HEK293 (cell line): ENCODE measurements around the gene QRICH2.

Experiments
- GLI4 ChIP-seq: fragments of 450-650 bp; formaldehyde crosslinking; IDR thresholded peaks from 2 replicates; pipeline ENCODE4 v1.5.1; 2016; ENCODE audit warnings: missing biosample characterization, missing genetic modification characterization
- HOXC10 ChIP-seq: sonication (generic); formaldehyde crosslinking; IDR thresholded peaks from 2 replicates; pipeline ENCODE4 v1.8.1; 2023; ENCODE audit warnings: mild to moderate bottlenecking, missing genetic modification reagents
- KLF1 ChIP-seq: fragments of 450-650 bp; formaldehyde crosslinking; IDR thresholded peaks from 2 replicates; pipeline ENCODE4 v1.5.1; 2016; ENCODE audit warnings: missing biosample characterization, missing genetic modification characterization
- SALL2 ChIP-seq: fragments of 450-650 bp; formaldehyde crosslinking; IDR thresholded peaks from 2 replicates; pipeline ENCODE4 v1.5.0; 2017; ENCODE audit warnings: missing biosample characterization, mild to moderate bottlenecking, missing genetic modification characterization, borderline replicate concordance
- SCRT1 ChIP-seq: fragments of 450-650 bp; formaldehyde crosslinking; IDR thresholded peaks from 2 replicates; pipeline ENCODE4 v1.5.1; 2016; ENCODE audit warnings: missing biosample characterization, missing genetic modification characterization, borderline replicate concordance
- SP3 ChIP-seq: fragments of 450-650 bp; formaldehyde crosslinking; IDR thresholded peaks from 2 replicates; pipeline ENCODE4 v1.5.1; 2016; ENCODE audit warnings: missing biosample characterization, missing genetic modification characterization
- YY1 ChIP-seq: fragments of 450-650 bp; formaldehyde crosslinking; IDR thresholded peaks from 2 replicates; pipeline ENCODE4 v1.5.1; 2018; ENCODE audit warnings: missing biosample characterization, missing genetic modification characterization
- YY2 ChIP-seq: fragments of 450-650 bp; formaldehyde crosslinking; IDR thresholded peaks from 2 replicates; pipeline ENCODE4 v1.5.1; 2016; ENCODE audit warnings: missing biosample characterization, missing genetic modification characterization
- ZBTB17 ChIP-seq: fragments of 450-650 bp; formaldehyde crosslinking; IDR thresholded peaks from 2 replicates; pipeline ENCODE4 v1.5.1; 2016; ENCODE audit warnings: missing biosample characterization, missing genetic modification characterization
- ZBTB20 ChIP-seq: fragments of 450-650 bp; formaldehyde crosslinking; IDR thresholded peaks from 2 replicates; pipeline ENCODE4 v1.5.1; 2016; ENCODE audit warnings: missing biosample characterization, missing genetic modification characterization
- ZEB2 ChIP-seq: fragments of 450-650 bp; formaldehyde crosslinking; IDR thresholded peaks from 2 replicates; pipeline ENCODE4 v1.5.1; 2016; ENCODE audit warnings: missing biosample characterization, missing genetic modification characterization
- ZFHX2 ChIP-seq: fragments of 450-650 bp; formaldehyde crosslinking; conservative IDR thresholded peaks from 2 replicates; pipeline ENCODE4 v1.5.1; 2016; ENCODE audit warnings: missing biosample characterization, missing genetic modification characterization
- ZFP3 ChIP-seq: fragments of 450-650 bp; formaldehyde crosslinking; IDR thresholded peaks from 2 replicates; pipeline ENCODE4 v1.5.1; 2016; ENCODE audit warnings: low read depth, missing biosample characterization, missing genetic modification characterization
- ZFP37 ChIP-seq: fragments of 450-650 bp; formaldehyde crosslinking; IDR thresholded peaks from 2 replicates; pipeline ENCODE4 v1.5.1; 2016; ENCODE audit warnings: missing biosample characterization, missing genetic modification characterization
- ZNF132 ChIP-seq: fragments of 450-650 bp; formaldehyde crosslinking; IDR thresholded peaks from 2 replicates; pipeline ENCODE4 v1.5.1; 2017; ENCODE audit warnings: missing biosample characterization, missing genetic modification characterization, borderline replicate concordance
- ZNF133 ChIP-seq: fragments of 450-650 bp; formaldehyde crosslinking; IDR thresholded peaks from 2 replicates; pipeline ENCODE4 v1.5.1; 2016; ENCODE audit warnings: missing biosample characterization, missing genetic modification characterization
- ZNF138 ChIP-seq: fragments of 450-650 bp; formaldehyde crosslinking; IDR thresholded peaks from 2 replicates; pipeline ENCODE4 v1.5.1; 2016; ENCODE audit warnings: missing biosample characterization, missing genetic modification characterization, borderline replicate concordance
- ZNF223 ChIP-seq: fragments of 450-650 bp; formaldehyde crosslinking; IDR thresholded peaks from 2 replicates; pipeline ENCODE4 v1.5.1; 2016; ENCODE audit warnings: missing biosample characterization, missing genetic modification characterization
- ZNF350 ChIP-seq: fragments of 450-650 bp; formaldehyde crosslinking; IDR thresholded peaks from 2 replicates; pipeline ENCODE4 v1.5.0; 2017; ENCODE audit warnings: missing biosample characterization, mild to moderate bottlenecking, missing genetic modification characterization
- ZNF426 ChIP-seq: fragments of 450-650 bp; formaldehyde crosslinking; IDR thresholded peaks from 2 replicates; pipeline ENCODE4 v1.5.1; 2017; ENCODE audit warnings: missing biosample characterization, missing genetic modification characterization, mild to moderate bottlenecking, inconsistent platforms, moderate library complexity
- ZNF585B ChIP-seq: fragments of 450-650 bp; formaldehyde crosslinking; IDR thresholded peaks from 2 replicates; pipeline ENCODE4 v1.5.1; 2016; ENCODE audit warnings: missing biosample characterization, missing genetic modification characterization
- ZNF610 ChIP-seq: fragments of 450-650 bp; formaldehyde crosslinking; IDR thresholded peaks from 2 replicates; pipeline ENCODE4 v1.5.1; 2016; ENCODE audit warnings: missing biosample characterization, missing genetic modification characterization, borderline replicate concordance
- ZNF621 ChIP-seq: fragments of 450-650 bp; formaldehyde crosslinking; IDR thresholded peaks from 2 replicates; pipeline ENCODE4 v1.5.1; 2017; ENCODE audit warnings: missing biosample characterization, missing genetic modification characterization
- ZNF624 ChIP-seq: fragments of 450-650 bp; formaldehyde crosslinking; IDR thresholded peaks from 2 replicates; pipeline ENCODE4 v1.5.1; 2017; ENCODE audit warnings: missing biosample characterization, missing genetic modification characterization
- ZNF626 ChIP-seq: fragments of 450-650 bp; sonication (Bioruptor Pico); formaldehyde crosslinking; IDR thresholded peaks from 2 replicates; pipeline ENCODE4 v1.5.1; 2018; ENCODE audit warnings: missing biosample characterization, missing genetic modification characterization, inconsistent platforms
- ZNF629 ChIP-seq: fragments of 450-650 bp; formaldehyde crosslinking; IDR thresholded peaks from 2 replicates; pipeline ENCODE4 v1.5.1; 2017; ENCODE audit warnings: missing biosample characterization, missing genetic modification characterization
- ZNF660 ChIP-seq: fragments of 450-650 bp; IDR thresholded peaks from 2 replicates; pipeline ENCODE4 v1.5.1; 2018; ENCODE audit warnings: missing biosample characterization, mild to moderate bottlenecking, missing genetic modification characterization
- ZNF664 ChIP-seq: fragments of 450-650 bp; formaldehyde crosslinking; IDR thresholded peaks from 2 replicates; pipeline ENCODE4 v1.5.1; 2016; ENCODE audit warnings: missing biosample characterization, missing genetic modification characterization
- ZNF707 ChIP-seq: fragments of 450-650 bp; formaldehyde crosslinking; IDR thresholded peaks from 2 replicates; pipeline ENCODE4 v1.5.1; 2016; ENCODE audit warnings: missing biosample characterization, missing genetic modification characterization
- ZNF776 ChIP-seq: fragments of 450-650 bp; formaldehyde crosslinking; IDR thresholded peaks from 2 replicates; pipeline ENCODE4 v1.5.0; 2017; ENCODE audit warnings: missing biosample characterization, missing genetic modification characterization, borderline replicate concordance
- ZNF837 ChIP-seq: fragments of 450-650 bp; formaldehyde crosslinking; IDR thresholded peaks from 2 replicates; pipeline ENCODE4 v1.5.1; 2016; ENCODE audit warnings: missing biosample characterization, missing genetic modification characterization
- ZSCAN30 ChIP-seq: fragments of 450-650 bp; IDR thresholded peaks from 2 replicates; pipeline ENCODE4 v1.5.1; 2018; ENCODE audit warnings: missing biosample characterization, mild to moderate bottlenecking, missing genetic modification characterization, moderate library complexity
- TF ChIP-seq, protein P1 (sequence below): fragments of 450-650 bp; formaldehyde crosslinking; IDR thresholded peaks from 2 replicates; pipeline ENCODE4 v1.5.0; 2017; ENCODE audit warnings: missing biosample characterization, missing genetic modification characterization, borderline replicate concordance
- TF ChIP-seq, protein P2 (sequence below): fragments of 450-650 bp; formaldehyde crosslinking; IDR thresholded peaks from 2 replicates; pipeline ENCODE4 v1.5.1; 2016; ENCODE audit warnings: missing biosample characterization, missing genetic modification characterization
- TF ChIP-seq, protein P3 (sequence below): fragments of 450-650 bp; formaldehyde crosslinking; optimal IDR thresholded peaks from 2 replicates; pipeline ENCODE3; 2016; ENCODE audit warnings: missing biosample characterization, mild to moderate bottlenecking, missing genetic modification characterization
- TF ChIP-seq, protein P4 (sequence below): fragments of 450-650 bp; formaldehyde crosslinking; IDR thresholded peaks from 2 replicates; pipeline ENCODE4 v1.5.1; 2017; ENCODE audit warnings: missing biosample characterization, mild to moderate bottlenecking, missing genetic modification characterization, moderate library complexity

Gene QRICH2

DNA sequence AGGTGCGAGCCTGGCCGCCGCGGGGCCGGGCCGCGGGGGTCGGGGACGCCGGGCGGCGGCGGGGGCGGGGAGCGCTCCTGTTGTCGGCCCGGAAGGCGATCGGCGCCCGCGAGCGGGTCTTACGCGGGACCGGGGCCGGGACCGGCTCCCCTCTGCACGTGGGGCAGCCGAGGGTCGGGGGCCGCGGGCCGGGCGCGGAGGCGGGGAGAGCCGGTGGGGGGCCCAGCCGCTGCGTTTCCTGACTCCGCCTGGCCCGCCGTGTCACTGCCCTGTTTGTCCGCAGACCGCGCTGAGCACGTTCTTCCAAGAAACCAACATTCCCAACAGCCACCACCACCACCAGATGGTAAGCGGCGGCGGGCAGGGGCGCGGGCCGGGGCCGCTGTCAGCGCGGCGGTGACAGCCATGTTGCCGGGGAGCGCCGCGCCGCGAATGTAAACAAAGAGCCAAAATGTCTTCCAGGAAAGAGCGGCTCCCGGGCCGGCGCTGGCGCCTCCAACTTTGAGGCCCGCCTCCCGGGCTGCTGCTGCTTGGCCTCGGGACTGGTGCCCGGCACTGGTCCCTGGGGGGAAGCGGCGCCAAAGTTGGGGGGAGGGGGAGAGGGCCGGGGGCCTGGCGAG, 42.3 kb downstream of the QRICH2 start (continued):
- TF ChIP-seq YY2 (tag by site-specific recombination) (peak; percentile 61), ZNF629 (tag by site-specific recombination) (0 out of 2 replicates have a peak, but pooled peaks have one; percentile 26), ZNF776 (tag by site-specific recombination) (no peak), HOXC10 (no peak), ZFP37 (tag by site-specific recombination) (no peak), ZNF707 (tag by site-specific recombination) (no peak), ZBTB20 (tag by site-specific recombination) (peak; percentile 62; the same call in 1 of the 2 replicates), ZNF350 (tag by site-specific recombination) (no peak), ZNF624 (tag by site-specific recombination) (no peak), KLF1 (no peak), ZNF223 (tag by site-specific recombination) (no peak), GLI4 (tag by site-specific recombination) (no peak), ZFHX2 (tag by site-specific recombination) (peak; percentile 31; the same call in 1 of the 2 replicates), SALL2 (no peak), ZNF585B (tag by site-specific recombination) (no peak), ZNF626 (tag by site-specific recombination) (no peak), YY1 (tag by site-specific recombination) (peak; percentile 91), ZNF133 (no peak), SP3 (no peak), ZSCAN30 (tag by site-specific recombination) (peak; percentile 67; the same call in 1 of the 2 replicates), SCRT1 (no peak), ZNF660 (tag by site-specific recombination) (peak; percentile 70), ZNF664 (tag by site-specific recombination) (no peak), ZEB2 (peak; percentile 51; the same call in 1 of the 2 replicates), ZNF132 (tag by site-specific recombination) (no peak), ZNF426 (tag by site-specific recombination) (no peak), ZNF138 (tag by site-specific recombination) (no peak), ZBTB17 (tag by site-specific recombination) (no peak), ZNF610 (peak; percentile 43; the same call in 1 of the 2 replicates), ZFP3 (tag by site-specific recombination) (no peak), ZNF621 (tag by site-specific recombination) (no peak), ZNF837 (tag by site-specific recombination) (no peak)
- TF ChIP-seq, protein P1, sequence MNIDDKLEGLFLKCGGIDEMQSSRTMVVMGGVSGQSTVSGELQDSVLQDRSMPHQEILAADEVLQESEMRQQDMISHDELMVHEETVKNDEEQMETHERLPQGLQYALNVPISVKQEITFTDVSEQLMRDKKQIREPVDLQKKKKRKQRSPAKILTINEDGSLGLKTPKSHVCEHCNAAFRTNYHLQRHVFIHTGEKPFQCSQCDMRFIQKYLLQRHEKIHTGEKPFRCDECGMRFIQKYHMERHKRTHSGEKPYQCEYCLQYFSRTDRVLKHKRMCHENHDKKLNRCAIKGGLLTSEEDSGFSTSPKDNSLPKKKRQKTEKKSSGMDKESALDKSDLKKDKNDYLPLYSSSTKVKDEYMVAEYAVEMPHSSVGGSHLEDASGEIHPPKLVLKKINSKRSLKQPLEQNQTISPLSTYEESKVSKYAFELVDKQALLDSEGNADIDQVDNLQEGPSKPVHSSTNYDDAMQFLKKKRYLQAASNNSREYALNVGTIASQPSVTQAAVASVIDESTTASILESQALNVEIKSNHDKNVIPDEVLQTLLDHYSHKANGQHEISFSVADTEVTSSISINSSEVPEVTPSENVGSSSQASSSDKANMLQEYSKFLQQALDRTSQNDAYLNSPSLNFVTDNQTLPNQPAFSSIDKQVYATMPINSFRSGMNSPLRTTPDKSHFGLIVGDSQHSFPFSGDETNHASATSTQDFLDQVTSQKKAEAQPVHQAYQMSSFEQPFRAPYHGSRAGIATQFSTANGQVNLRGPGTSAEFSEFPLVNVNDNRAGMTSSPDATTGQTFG (tag by site-specific recombination), result no peak
- TF ChIP-seq, protein P2, sequence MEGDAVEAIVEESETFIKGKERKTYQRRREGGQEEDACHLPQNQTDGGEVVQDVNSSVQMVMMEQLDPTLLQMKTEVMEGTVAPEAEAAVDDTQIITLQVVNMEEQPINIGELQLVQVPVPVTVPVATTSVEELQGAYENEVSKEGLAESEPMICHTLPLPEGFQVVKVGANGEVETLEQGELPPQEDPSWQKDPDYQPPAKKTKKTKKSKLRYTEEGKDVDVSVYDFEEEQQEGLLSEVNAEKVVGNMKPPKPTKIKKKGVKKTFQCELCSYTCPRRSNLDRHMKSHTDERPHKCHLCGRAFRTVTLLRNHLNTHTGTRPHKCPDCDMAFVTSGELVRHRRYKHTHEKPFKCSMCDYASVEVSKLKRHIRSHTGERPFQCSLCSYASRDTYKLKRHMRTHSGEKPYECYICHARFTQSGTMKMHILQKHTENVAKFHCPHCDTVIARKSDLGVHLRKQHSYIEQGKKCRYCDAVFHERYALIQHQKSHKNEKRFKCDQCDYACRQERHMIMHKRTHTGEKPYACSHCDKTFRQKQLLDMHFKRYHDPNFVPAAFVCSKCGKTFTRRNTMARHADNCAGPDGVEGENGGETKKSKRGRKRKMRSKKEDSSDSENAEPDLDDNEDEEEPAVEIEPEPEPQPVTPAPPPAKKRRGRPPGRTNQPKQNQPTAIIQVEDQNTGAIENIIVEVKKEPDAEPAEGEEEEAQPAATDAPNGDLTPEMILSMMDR, result peak; percentile 17; the same call in 1 of the 2 replicates
- TF ChIP-seq, protein P3, sequence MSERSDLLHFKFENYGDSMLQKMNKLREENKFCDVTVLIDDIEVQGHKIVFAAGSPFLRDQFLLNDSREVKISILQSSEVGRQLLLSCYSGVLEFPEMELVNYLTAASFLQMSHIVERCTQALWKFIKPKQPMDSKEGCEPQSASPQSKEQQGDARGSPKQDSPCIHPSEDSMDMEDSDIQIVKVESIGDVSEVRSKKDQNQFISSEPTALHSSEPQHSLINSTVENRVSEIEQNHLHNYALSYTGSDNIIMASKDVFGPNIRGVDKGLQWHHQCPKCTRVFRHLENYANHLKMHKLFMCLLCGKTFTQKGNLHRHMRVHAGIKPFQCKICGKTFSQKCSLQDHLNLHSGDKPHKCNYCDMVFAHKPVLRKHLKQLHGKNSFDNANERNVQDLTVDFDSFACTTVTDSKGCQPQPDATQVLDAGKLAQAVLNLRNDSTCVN (tag by site-specific recombination), result peak; percentile 77
- TF ChIP-seq, protein P4, sequence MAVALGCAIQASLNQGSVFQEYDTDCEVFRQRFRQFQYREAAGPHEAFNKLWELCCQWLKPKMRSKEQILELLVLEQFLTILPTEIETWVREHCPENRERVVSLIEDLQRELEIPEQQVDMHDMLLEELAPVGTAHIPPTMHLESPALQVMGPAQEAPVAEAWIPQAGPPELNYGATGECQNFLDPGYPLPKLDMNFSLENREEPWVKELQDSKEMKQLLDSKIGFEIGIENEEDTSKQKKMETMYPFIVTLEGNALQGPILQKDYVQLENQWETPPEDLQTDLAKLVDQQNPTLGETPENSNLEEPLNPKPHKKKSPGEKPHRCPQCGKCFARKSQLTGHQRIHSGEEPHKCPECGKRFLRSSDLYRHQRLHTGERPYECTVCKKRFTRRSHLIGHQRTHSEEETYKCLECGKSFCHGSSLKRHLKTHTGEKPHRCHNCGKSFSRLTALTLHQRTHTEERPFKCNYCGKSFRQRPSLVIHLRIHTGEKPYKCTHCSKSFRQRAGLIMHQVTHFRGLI (tag by site-specific recombination), result no peak
